GM12891 (cell line): ENCODE results near the gene STRADA.
A peak's percentile ranks its signal among the peaks of the same experiment; 100 is the strongest.

ENCODE experiments used
- DNase-seq: peaks from one replicate; pipeline ENCODE4 v3.0.0; 2011; ENCODE audit warnings: low spot score; ENCODE audit not compliant: insufficient read length
- FAIRE-seq: peaks from 2 replicates; lab custom pipeline; 2011; peaks lifted over from hg19 to GRCh38; lab: Jason Lieb, UNC
- PAX5 ChIP-seq: IDR thresholded peaks from 2 replicates; pipeline ENCODE4 v1.6.1; 2011; ENCODE audit warnings: low read length, moderate library complexity, mild to moderate bottlenecking; ENCODE audit not compliant: insufficient read depth, severe bottlenecking
- POLR2A ChIP-seq: IDR thresholded peaks from 2 replicates; pipeline ENCODE4 v1.6.1; 2011; ENCODE audit warnings: low read depth, low read length, control low read depth
- POLR2AphosphoS5 ChIP-seq: IDR thresholded peaks from 2 replicates; pipeline ENCODE4 v1.6.1; 2011; ENCODE audit warnings: low read depth, low read length, control low read depth
- POU2F2 ChIP-seq: IDR thresholded peaks from 2 replicates; pipeline ENCODE4 v1.6.1; 2011; ENCODE audit warnings: low read depth, mild to moderate bottlenecking, control low read depth, low read length, moderate library complexity
- SPI1 ChIP-seq: IDR thresholded peaks from 2 replicates; pipeline ENCODE4 v1.6.1; 2011; ENCODE audit warnings: low read depth, low read length, control low read depth
- TAF1 ChIP-seq: IDR thresholded peaks from 2 replicates; pipeline ENCODE4 v1.6.1; 2011; ENCODE audit warnings: low read depth, low read length, control low read depth

Gene STRADA

GRCh38 chr17:63697341-63698286 lies 44.0 kb downstream of the STRADA start:
- no peak for DNase-seq
- peak; percentile 99 for FAIRE-seq
- TF ChIP-seq POLR2AphosphoS5 (peak; percentile 84; the same call in 1 of the 2 replicates), POU2F2 (peak; percentile 60), PAX5 (no peak), SPI1 (peak; percentile 83), POLR2A (peak; percentile 49)

- DNase-seq (no peak), FAIRE-seq (peak; percentile 95)
- TF ChIP-seq POLR2AphosphoS5, result 0 out of 2 replicates have a peak, but pooled peaks have one; percentile 24
- TF ChIP-seq POLR2A, result no peak; the same call in 1 of the 2 replicates
- TF ChIP-seq PAX5, result no peak
- peak; percentile 62; the same call in 1 of the 2 replicates for TF ChIP-seq POU2F2
- no peak for TF ChIP-seq SPI1
- TF ChIP-seq TAF1, result no peak
These were observed 45.1 kb downstream of the STRADA start for GRCh38 chr17:63696381-63696961.

GRCh38 chr17:63695889-63696288 lies 45.7 kb downstream of the STRADA start:
- TF ChIP-seq POLR2A, result no peak
- no peak for TF ChIP-seq TAF1
- peak; percentile 57 for TF ChIP-seq POU2F2
- FAIRE-seq, result no peak
- no peak for DNase-seq

GRCh38 chr17:63694950-63695773 lies 46.4 kb downstream of the STRADA start:
- DNase-seq (no peak), FAIRE-seq (peak; percentile 65)
- TF ChIP-seq POLR2AphosphoS5 (peak; percentile 48; the same call in 1 of the 2 replicates), POLR2A (peak; percentile 68), PAX5 (no peak), POU2F2 (peak; percentile 15; the same call in 1 of the 2 replicates), SPI1 (peak; percentile 30; the same call in 1 of the 2 replicates), TAF1 (no peak; the same call in 1 of the 2 replicates)

GRCh38 chr17:63694229-63694949 lies 47.2 kb downstream of the STRADA start:
- DNase-seq (no peak), FAIRE-seq (peak; percentile 80)
- TF ChIP-seq PAX5 (no peak), POLR2A (peak; percentile 42; the same call in 1 of the 2 replicates), TAF1 (no peak), POLR2AphosphoS5 (0 out of 2 replicates have a peak, but pooled peaks have one; percentile 43), POU2F2 (no peak), SPI1 (no peak)

GRCh38 chr17:63693411-63694113 lies 48.0 kb downstream of the STRADA start:
- DNase-seq (no peak), FAIRE-seq (no peak)
- TF ChIP-seq POLR2A (no peak), POLR2AphosphoS5 (peak; percentile 54; the same call in 1 of the 2 replicates), PAX5 (no peak), TAF1 (no peak)

GRCh38 chr17:63692195-63692816 lies 49.3 kb downstream of the STRADA start:
- no peak for DNase-seq
- TF ChIP-seq POU2F2 (no peak), SPI1 (no peak), POLR2A (no peak), TAF1 (no peak), PAX5 (no peak), POLR2AphosphoS5 (no peak)
- no peak for FAIRE-seq

- no peak for TF ChIP-seq POLR2AphosphoS5
- no peak for TF ChIP-seq SPI1
- no peak for TF ChIP-seq TAF1
- DNase-seq (no peak), FAIRE-seq (no peak)
These were observed 52.1 kb downstream of the STRADA start for GRCh38 chr17:63689479-63689878.

- DNase-seq (no peak), FAIRE-seq (no peak)
- TF ChIP-seq SPI1, result no peak
- no peak for TF ChIP-seq PAX5
- TF ChIP-seq POLR2AphosphoS5, result no peak
- no peak for TF ChIP-seq POLR2A
- TF ChIP-seq POU2F2, result no peak
- TF ChIP-seq TAF1, result no peak
These were observed 53.1 kb downstream of the STRADA start for GRCh38 chr17:63688396-63689020.
